IPS-NIHi11 (cell line): ENCODE results near the gene ELP4.

Experiments used
- DNase-seq: peaks from one replicate; pipeline ENCODE4 v3.0.0; 2012; ENCODE audit warnings: mixed read lengths, low spot score

ELP4 gene

DNA sequence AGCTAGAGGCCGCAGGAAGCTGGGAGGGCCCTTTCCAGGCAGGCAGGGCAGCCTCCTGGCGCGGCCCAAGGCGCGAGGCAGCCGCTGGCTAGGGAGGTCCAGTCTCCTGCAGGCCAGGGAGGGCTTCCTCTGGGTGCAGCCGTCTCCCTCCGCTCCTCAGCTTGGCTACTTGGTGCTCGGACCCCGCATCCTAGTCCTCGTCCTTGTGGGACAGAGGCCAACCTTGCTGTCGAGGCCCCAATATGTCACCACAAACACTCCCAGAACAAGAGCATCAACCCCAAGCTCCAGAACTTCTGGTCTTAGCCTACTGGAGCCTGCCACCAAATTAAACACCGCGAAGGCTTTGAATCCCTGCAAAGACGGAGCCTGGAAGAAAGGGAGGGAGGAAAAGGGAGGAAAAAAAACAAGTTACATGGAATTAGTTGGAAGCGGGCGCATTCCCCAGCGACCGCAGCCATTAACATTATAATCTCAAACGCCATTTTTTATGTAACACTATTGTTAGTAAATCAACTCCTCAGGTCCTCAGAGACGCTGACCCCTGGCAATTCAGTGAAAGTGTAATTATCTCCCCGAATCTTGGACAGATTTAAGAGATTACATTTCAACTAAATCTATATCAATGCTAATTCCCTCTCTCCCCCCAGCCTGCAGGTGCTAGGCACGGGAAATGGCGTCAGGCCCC is 314.2 kb downstream of the ELP4 start:
- DNase-seq: no peak

DNA sequence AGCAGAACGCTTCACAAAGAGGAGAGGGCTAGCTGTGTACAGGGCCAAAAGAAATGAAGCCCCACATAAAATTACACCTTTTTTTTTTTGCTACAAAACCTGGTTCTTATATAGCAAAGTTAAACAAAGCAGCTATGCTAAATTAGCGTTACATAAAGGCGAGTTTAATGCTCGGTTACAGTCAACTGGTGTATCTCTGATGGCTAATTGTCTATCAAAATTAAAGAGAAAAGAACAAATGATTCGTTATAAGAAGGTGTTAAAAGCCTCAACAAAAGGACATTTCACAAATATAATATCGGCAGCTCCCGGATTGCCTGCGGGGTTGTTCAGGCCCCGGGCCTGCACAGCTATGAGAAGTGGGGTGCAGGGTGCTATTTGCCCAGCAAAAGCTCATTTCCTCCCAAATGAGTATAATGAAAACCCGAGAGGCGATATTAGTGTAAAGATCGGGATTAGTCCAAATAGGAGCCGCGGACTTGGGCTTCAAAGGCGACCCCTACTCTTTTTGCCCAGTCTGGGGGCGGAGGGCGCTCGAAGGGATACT is 314.8 kb downstream of the ELP4 start:
- no peak for DNase-seq

DNA sequence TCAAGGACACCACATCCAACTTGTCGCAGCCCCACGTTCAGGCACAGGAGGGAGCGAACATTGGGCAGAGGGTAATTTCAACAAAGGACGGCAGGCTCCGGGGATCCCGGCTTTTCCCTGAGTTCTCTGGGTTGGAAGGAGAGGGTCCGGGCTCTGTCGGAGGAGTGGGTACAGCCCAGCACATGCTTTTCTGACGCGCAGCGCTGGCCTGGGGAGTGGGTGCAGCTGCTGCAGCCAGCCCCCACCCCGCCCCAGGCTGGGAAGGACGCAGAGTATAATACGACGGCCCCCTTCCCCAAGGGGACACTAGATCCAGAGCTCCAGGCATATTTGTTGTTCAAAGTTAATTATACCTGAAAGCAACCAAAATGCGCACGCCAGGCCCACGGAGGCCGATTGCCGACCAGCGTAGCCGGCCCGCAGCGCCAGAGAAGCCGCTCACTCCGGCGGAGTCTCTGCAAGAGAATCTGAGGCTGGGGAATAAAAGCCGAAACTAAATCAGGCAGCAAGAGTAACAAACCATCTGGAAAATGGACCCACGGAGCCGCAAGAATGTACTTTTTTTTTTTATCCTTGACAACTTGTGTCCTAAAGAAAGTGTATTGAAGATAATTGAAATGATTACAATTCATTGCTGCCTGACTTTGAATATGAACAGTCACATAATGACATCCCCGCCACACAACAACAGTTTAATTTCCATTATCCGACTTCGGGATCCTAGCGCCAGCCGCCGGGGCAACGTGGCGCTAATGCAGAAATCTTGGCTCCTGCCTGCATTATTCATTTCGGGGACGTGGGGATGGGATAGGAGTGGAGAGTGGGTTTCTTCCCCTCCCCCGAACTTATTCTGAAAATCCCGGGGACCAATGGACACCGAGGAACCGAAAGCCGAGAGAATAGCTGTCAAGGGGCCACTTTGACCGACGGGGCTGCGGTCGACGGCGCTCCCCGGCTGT is 315.6 kb downstream of the ELP4 start:
- no peak for DNase-seq

DNA sequence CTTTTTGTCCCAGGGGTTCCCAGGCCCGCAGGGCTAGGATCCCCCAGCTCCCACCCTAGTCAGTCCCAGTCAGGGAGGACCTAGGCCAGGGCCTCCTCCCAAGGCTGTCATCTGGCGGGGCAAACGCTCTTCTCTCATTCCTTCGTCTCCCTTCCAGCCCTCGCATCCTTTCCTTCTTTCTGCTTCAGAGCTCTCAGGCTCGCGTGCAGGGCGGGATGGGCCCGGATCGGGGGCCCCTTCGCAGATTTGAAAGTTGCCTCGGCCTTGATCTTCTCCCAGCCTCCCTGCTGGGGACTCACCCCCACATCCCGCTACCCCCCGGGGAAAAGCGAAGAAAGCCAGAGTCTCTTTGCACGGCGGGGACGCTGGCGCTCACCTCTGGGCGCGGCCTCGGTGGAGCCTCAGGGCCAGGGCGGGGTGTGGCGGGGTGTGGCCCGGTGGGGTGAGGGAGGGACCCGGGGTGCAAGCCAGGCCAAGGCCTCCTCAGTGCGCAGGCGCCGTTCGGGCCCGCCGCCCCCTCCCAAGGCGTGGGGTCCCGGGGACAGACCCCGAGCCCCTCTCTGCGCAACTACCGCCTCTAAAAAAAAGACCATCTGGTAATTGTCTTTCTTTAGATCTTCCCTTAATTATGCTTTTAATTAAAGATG is 316.4 kb downstream of the ELP4 start:
- DNase-seq: no peak

DNA sequence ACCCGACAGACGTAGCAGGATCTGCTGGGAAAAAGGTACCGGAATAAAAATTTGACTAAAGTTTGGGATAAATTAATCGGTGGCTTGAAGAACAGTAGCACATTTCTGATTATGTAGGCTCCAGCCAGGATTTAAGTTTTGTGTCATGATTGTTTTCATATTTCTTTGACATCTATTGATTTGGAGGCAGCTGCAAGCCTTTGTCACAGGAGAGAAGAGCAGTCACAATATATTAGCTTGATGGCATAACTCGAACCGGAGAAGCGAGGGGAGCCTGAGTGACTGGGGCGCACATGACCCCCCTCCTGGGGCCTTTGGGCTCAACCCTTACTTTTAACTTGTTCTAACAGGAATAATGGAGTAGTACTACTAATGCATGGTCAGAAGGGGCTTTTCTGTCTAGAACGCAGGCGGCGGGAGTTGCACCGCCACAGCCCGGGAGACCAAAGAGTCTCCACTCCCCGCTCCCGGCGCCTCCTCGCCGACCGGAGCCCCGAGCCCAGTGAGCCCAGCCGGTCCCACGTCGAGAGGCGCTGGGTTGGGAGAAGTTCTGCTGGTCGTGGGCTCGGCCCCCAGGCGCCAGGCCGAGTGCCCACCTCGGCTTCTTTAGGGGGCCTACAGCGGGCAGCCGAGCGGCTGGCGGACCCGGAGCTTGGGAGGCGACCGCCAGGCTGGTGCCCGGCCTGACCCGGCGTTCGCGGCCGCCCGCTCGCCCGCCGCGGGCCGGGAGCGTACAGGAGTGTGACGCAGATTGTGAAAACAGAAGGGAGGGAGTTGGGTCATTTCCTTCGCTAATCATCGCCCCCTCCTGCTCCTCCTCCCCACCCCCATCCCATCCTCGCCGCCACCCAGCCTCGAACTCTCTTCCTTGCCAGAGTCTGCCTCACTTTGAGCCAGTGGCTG is 317.2 kb downstream of the ELP4 start:
- DNase-seq: no peak

DNA sequence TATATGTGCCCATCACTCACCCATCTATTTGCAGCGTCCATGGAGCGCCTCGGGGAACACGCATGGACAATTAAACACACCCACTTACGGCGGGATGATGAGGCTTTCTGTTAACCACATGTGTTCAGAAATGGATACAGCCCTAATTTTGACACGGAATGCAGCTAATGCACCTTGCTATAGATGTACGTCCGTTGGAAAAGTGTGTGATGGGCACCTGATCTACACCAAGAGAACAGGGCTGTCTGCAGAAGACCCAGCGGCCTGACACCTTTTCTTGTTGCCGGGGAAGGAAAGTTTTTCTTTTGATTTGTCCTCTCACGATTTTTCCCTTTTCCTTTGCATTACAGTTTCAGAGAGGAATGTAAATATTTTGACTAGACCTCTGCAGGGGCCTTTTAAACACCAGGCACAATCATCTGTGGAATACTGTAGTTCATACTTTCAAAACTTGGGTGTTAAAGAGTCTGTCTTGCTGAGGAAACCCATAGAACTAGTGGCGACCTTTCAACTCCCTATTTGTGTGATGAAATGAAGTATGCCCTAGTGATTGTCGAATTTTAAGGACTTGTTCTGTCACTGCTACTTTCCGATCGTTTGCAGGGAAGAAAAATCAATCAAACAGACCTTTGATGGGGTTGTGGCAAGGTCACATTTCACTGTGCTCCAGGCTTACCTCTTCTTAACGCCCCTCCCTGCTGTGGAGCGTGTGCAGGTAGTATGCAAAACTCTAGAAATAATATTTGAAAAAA is 318.1 kb downstream of the ELP4 start:
- no peak for DNase-seq

DNA sequence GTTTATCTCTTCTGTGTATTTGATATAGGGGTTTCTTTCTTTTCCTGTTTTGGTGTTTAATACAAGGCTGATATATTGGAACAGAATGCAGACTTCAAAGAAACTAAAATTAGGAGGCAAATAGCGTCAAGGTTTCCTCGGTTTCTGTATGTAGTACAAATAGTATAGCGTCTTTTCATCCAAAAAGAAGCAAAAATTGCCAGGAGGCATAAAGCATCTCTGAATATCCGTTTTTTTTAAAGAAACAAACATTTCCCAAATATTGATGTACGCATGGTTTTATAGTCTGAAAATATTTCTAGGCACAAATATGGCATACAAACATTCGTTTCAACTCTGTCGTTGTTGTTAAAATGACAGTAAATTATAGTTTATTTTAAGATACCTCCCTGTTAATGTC is 318.6 kb downstream of the ELP4 start:
- DNase-seq: no peak

DNA sequence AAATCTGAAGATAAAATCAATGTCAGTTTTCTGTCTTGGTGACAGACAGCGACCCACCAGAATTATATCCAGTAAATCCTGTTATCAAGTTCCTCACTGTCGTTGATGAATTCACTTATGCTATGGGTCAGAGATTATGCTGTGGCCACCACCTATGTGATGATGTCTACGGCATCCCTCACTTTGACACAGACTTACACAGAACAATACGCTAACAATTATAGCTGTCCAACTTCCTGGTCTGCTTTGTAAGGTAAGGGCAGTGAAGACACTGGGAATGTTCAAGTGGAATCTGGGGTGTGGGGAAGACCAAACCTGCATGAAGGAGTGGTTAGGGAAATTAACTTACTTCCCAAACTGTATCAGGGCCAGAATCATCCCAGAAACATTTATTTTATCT is 320.8 kb downstream of the ELP4 start:
- DNase-seq: no peak

DNA sequence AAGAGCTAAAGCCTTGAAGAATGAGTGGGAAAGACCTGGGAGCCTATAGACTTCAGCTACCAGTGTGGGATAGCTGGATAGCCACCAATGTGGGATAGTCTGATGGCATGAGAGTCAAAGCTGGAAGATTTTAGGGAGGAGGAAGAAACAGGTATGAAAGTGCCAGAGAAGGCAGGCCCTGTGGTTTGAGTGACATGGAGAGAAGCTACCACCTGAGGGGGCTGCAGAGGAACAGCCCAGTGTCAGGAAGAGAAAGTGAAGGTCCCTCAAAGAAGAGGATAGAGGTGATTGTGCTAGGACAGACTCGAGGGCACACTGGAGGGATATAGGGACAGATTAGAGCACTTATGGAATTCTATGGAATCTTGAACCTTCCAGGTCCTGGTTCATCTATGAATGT is 324.7 kb downstream of the ELP4 start:
- peak; percentile 45 for DNase-seq
